SU-DHL-6 (cell line): ENCODE measurements around the gene SPSB1.

Experiments used
- EZH2phosphoT487 ChIP-seq: fragments of 200-600 bp; sonication (generic), shearing (Covaris generic); conservative IDR thresholded peaks from 2 replicates; pipeline ENCODE4 v1.6.1; 2018; ENCODE audit warnings: mild to moderate bottlenecking, antibody characterized with exemption, low read length, moderate library complexity, mixed read lengths
- TF ChIP-seq, protein P1 (sequence below): fragments of 200-600 bp; sonication (generic); IDR thresholded peaks from one replicate; pipeline ENCODE4 v1.5.1; 2017; ENCODE audit warnings: antibody characterized with exemption, mild to moderate bottlenecking, low read length, moderate library complexity; ENCODE audit not compliant: insufficient read depth, poor library complexity, severe bottlenecking

- TF ChIP-seq, protein P1, sequence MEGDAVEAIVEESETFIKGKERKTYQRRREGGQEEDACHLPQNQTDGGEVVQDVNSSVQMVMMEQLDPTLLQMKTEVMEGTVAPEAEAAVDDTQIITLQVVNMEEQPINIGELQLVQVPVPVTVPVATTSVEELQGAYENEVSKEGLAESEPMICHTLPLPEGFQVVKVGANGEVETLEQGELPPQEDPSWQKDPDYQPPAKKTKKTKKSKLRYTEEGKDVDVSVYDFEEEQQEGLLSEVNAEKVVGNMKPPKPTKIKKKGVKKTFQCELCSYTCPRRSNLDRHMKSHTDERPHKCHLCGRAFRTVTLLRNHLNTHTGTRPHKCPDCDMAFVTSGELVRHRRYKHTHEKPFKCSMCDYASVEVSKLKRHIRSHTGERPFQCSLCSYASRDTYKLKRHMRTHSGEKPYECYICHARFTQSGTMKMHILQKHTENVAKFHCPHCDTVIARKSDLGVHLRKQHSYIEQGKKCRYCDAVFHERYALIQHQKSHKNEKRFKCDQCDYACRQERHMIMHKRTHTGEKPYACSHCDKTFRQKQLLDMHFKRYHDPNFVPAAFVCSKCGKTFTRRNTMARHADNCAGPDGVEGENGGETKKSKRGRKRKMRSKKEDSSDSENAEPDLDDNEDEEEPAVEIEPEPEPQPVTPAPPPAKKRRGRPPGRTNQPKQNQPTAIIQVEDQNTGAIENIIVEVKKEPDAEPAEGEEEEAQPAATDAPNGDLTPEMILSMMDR = no peak
- no peak for TF ChIP-seq EZH2phosphoT487
Measured at GRCh38 chr1:9309080-9309479, 16.4 kb downstream of the SPSB1 start.
